Sigmoid colon (tissue), 7 donors: Measurements from ENCODE around the gene SIGLECL1. TPM values are rescaled to one million over a fixed set of nuclear protein-coding genes. Genes with fewer than 3 reads are reported as not detected.

ENCODE experiments used
- DNase-seq: peaks from one replicate; pipeline ENCODE4 v3.0.0-alpha.2; 2019
- H3K27ac ChIP-seq, 4 donors: fragments of 200-600 bp; sonication (generic); one replicate each; pipeline ENCODE4 v1.5.1; 2016 to 2019; ENCODE audit warnings: mild to moderate bottlenecking in 1 of 4
- H3K27me3 ChIP-seq, 3 donors: fragments of 200-600 bp; sonication (generic); one replicate each; pipeline ENCODE4 v1.5.1; 2019; ENCODE audit warnings: mild to moderate bottlenecking in 1 of 3
- H3K36me3 ChIP-seq, 4 donors: fragments of 200-600 bp; sonication (generic); one replicate each; pipeline ENCODE4 v1.5.1; 2016 to 2019
- H3K4me1 ChIP-seq, 4 donors: fragments of 200-600 bp; sonication (generic); one replicate each; pipeline ENCODE4 v1.5.1; 2017 to 2019
- H3K4me3 ChIP-seq, 4 donors: fragments of 200-600 bp; sonication (generic); one replicate each; pipeline ENCODE4 v1.5.1; 2017 to 2019; ENCODE audit warnings: mild to moderate bottlenecking in 2 of 4, moderate library complexity in 1 of 4
- H3K9me3 ChIP-seq, 4 donors: fragments of 200-600 bp in 3 of 4; sonication (generic) in 3 of 4; one replicate each; pipeline versions ENCODE4 v1.5.1 to v1.6.1; 2013 to 2019
- EP300 ChIP-seq, 4 donors: sonication (generic); formaldehyde crosslinking; IDR thresholded peaks; one replicate each; pipeline ENCODE4 v1.6.1; 2017; ENCODE audit warnings: antibody characterized with exemption in 4 of 4
- POLR2A ChIP-seq, 2 donors: fragments of 450-650 bp; IDR thresholded peaks; one replicate each; pipeline ENCODE4 v1.6.1; 2016; ENCODE audit warnings: antibody characterized with exemption in 2 of 2, mild to moderate bottlenecking in 2 of 2, moderate library complexity in 2 of 2
- POLR2AphosphoS5 ChIP-seq, 4 donors: sonication (generic); formaldehyde crosslinking; IDR thresholded peaks; one replicate each; pipeline ENCODE4 v1.6.1; 2017; ENCODE audit warnings: antibody characterized with exemption in 4 of 4
- WGBS, 2 donors: extraction: QIAGEN DNeasy Blood & Tissue Kit; methylation state at CpG; one replicate each; pipeline ENCODE4 v1.1.7; 2013; 5-methylcytosine and 5-hydroxymethylcytosine counted together
- intact Hi-C: fragments of 100-400 bp; cut with DNase I; formaldehyde crosslinking; loops from one replicate; pipeline ENCODE4 v1.15.1; 2023
- polyA plus RNA-seq, 3 donors: library from polyadenylated mRNA; stranded (reverse); fragments of 200-250 nt; gene quantifications; one replicate each; pipeline ENCODE4 v1.2.3, GENCODE V29; 2013
- total RNA-seq, 4 donors: library from RNA; depleted of rRNA; stranded (reverse); fragments of >200 nt; gene quantifications; one replicate each; pipeline ENCODE4 v1.1.0, GENCODE V29; 2016
- TF ChIP-seq, protein P1 (sequence below), 4 experiments: fragments of 450-650 bp in 3 of 4; fragments of 200-600 bp in 1 of 4; IDR thresholded peaks; one replicate each; pipeline ENCODE4 v1.5.1; 2016 to 2019; ENCODE audit warnings: antibody characterized with exemption in 4 of 4, mild to moderate bottlenecking in 3 of 4, moderate library complexity in 2 of 4
- donor health status: healthy with polysubstance abuse.
- donor health status: Bipolar disorder and iron deficiency.
- donor health status: healthy.

The SIGLECL1 gene
- total and polyA plus RNA-seq, 7 donors, result not detected

DNA sequence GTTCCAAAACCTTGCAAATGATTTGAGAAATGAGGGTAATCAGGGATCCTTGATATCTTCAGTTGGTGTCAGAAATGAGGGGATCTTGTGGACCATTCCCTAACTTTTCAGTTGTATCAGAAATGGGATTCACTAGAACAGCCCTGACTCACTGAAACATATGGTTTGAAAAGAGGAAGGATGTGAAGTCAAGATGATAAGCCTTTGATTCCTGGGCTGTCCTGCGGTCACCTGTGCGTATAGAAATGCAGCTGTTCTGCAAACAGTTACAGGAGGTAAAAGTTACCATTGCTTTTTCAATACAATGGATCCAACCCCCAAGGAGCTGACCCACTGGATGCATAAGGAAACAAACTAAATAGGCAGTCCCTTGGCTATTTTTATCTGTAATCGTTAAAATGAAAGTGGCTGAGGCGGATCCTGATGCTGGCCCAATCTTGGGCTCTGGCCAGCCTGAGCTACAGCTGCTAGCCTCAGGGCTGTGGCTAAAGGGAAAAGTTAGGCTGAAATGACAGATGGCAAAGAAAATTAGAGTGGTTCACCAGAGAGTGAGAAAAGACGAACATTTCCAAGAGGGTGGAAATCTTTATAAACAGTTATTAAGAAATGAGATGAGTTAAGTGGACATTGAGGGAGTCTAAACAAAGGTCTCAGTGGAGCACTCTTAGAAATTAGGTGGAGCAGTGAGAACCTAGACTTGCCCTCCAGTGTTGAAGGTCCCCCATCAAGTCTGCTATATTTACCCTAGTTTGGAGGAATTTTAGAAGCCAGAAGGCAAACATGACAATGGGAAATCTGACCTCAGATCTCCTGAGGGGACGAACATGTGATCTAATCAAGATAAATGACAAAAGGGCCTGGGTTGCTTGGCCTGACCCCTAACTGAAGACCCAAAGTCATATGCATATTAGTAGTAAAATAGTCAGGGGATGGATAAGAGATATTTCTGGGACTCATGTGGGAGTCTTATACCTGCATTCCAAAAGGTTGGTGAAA, 7.6 kb downstream of the SIGLECL1 start:
- intact Hi-C loops, result no loop called here
- WGBS, 2 donors, result 34 to 57% methylated on average over 6 of the region's 6 CpGs
- peaks cover 0 to 11% (median 0%) of the 10 kb centered on the region in 3 donors for H3K27me3 ChIP-seq
- H3K27ac ChIP-seq, result no peak overlapping the region
- no peaks in the 10 kb centered on the region for H3K36me3 ChIP-seq
- no peaks in the 10 kb centered on the region for H3K9me3 ChIP-seq
- TF ChIP-seq, protein P1, sequence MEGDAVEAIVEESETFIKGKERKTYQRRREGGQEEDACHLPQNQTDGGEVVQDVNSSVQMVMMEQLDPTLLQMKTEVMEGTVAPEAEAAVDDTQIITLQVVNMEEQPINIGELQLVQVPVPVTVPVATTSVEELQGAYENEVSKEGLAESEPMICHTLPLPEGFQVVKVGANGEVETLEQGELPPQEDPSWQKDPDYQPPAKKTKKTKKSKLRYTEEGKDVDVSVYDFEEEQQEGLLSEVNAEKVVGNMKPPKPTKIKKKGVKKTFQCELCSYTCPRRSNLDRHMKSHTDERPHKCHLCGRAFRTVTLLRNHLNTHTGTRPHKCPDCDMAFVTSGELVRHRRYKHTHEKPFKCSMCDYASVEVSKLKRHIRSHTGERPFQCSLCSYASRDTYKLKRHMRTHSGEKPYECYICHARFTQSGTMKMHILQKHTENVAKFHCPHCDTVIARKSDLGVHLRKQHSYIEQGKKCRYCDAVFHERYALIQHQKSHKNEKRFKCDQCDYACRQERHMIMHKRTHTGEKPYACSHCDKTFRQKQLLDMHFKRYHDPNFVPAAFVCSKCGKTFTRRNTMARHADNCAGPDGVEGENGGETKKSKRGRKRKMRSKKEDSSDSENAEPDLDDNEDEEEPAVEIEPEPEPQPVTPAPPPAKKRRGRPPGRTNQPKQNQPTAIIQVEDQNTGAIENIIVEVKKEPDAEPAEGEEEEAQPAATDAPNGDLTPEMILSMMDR (IDR thresholded peaks at IDR 0.05), result no peak
- TF ChIP-seq EP300 (IDR thresholded peaks at IDR 0.05) (no peak), POLR2AphosphoS5 (IDR thresholded peaks at IDR 0.05) (no peak), POLR2A (IDR thresholded peaks at IDR 0.05) (no peak)
- H3K4me1 ChIP-seq, result no peaks in the 10 kb centered on the region
- DNase-seq, result no peak
- no peak overlapping the region for H3K4me3 ChIP-seq

DNA sequence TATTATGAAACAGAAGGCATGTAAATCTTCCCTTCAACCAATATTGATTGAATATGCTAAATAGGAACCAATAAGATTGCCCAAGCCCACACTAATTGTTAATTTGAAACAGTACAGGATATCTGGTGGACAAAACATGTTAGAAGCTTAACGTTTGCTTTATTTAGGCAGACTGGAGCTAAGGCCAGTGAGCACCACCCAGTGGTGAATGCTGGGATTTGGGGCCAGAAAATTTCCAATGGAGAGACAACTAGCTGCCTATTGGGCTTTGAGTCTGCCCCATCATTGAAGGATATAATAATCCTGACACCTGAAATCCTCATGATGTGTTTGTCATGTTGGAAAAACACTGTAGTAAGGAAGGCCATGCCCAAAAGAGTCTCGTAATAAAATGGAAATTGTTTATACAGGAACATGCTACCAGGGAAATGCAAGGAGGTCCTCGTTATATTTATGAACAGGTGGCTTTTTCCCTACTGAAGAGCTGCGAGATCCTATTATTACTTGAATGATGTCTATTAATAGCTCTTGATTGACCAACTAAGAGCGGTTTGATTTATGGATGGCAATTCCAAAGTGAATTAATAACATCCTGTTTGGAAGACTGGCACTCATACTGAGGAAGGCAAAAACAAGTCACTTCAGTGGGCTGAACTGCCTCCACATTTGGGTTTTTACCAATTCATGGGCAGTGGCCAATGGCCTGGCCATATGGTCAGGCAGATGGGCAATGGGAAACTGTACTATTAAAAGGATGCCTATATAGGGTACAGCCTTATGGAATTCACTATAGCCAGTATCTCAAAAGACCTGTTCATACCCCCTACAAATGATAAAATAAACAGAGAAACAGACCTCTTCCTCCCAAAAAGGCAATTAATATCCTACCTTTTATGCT, 8.7 kb downstream of the SIGLECL1 start:
- Histone ChIP-seq H3K36me3 (no peaks in the 10 kb centered on the region), H3K27me3 (peaks cover 0 to 11% (median 0%) of the 10 kb centered on the region in 3 donors), H3K9me3 (no peaks in the 10 kb centered on the region), H3K4me3 (no peak overlapping the region), H3K4me1 (no peaks in the 10 kb centered on the region), H3K27ac (no peak overlapping the region)
- intact Hi-C loops, result no loop called here
- TF ChIP-seq POLR2A (IDR thresholded peaks at IDR 0.05), result no peak
- TF ChIP-seq, protein P1 (IDR thresholded peaks at IDR 0.05), result peak in 2 of 4 experiments; percentile 11 to 28
- no peak for TF ChIP-seq EP300 (IDR thresholded peaks at IDR 0.05)
- no peak for DNase-seq
- 31 to 37% methylated on average over 5 of the region's 5 CpGs for WGBS, 2 donors

DNA sequence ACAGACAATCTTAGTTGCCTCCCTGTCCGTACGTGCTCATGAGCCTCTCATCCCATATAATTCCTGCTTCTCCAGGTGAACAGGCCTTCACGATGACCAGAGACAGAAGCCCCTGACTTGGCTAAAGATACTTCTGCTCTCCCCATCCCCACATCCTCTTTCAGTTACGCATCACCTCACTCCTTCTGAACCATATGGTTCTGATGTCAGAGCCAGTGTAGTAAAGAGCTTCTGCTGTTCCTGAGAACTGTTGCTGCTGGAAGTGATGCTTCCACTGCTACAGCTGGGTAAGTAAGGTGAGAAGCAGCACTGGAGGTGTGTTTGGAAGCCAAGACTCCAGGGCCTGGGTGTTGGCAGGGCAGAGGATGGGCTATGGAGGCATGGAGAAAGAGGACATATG, 12.9 kb downstream of the SIGLECL1 start:
- Histone ChIP-seq H3K9me3 (no peaks in the 10 kb centered on the region), H3K4me1 (no peaks in the 10 kb centered on the region), H3K27me3 (peaks cover 0 to 7% (median 0%) of the 10 kb centered on the region in 3 donors), H3K27ac (no peak overlapping the region), H3K36me3 (no peaks in the 10 kb centered on the region), H3K4me3 (no peak overlapping the region)
- no peak for TF ChIP-seq POLR2AphosphoS5 (IDR thresholded peaks at IDR 0.05)
- TF ChIP-seq, protein P1 (IDR thresholded peaks at IDR 0.05), result no peak
- TF ChIP-seq EP300 (IDR thresholded peaks at IDR 0.05), result no peak
- TF ChIP-seq POLR2A (IDR thresholded peaks at IDR 0.05), result no peak
- DNase-seq, result no peak
- 82 to 83% methylated on average over 4 of the region's 4 CpGs for WGBS, 2 donors
- intact Hi-C loops, result no loop called here

DNA sequence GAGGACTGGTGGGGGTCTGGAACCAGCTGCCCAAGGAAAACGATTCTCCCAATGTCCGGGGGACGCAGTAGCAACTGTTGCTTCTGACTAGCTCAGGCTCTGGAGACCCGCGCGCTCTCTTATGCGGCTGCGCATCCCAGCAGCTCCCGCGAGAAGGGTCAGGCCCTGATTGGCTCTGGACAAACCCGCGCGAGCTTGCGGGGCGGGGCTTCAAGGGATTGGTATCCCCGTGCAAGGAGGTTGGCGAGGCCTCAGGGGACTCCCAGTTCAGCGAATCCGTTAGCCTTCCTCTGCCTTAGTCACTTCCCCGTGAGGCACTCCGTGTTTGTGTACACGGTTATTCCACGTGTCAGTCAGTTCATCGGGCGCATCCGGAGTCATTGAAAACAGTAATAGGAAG, 20.2 kb downstream of the SIGLECL1 start:
- Histone ChIP-seq H3K4me3 (no peak overlapping the region), H3K9me3 (no peaks in the 10 kb centered on the region), H3K36me3 (no peaks in the 10 kb centered on the region), H3K27me3 (no peaks in the 10 kb centered on the region), H3K4me1 (no peaks in the 10 kb centered on the region), H3K27ac (no peak overlapping the region)
- intact Hi-C loops, result no loop called here
- DNase-seq, result no peak
- WGBS, 2 donors, result 69 to 71% methylated on average over 26 of the region's 26 CpGs
- TF ChIP-seq EP300 (IDR thresholded peaks at IDR 0.05), result no peak
- TF ChIP-seq, protein P1 (IDR thresholded peaks at IDR 0.05), result no peak
- TF ChIP-seq POLR2A (IDR thresholded peaks at IDR 0.05), result no peak
- TF ChIP-seq POLR2AphosphoS5 (IDR thresholded peaks at IDR 0.05), result no peak
